Neuronal stem cell (in vitro differentiated cells): ENCODE data around the gene MEGF11.

Source experiments
- DNase-seq: peaks from one replicate; pipeline ENCODE4 v3.0.0-alpha.2; 2013; ENCODE audit warnings: low spot score
- H2AFZ ChIP-seq: one replicate; pipeline ENCODE4 v1.6.1; 2013; ENCODE audit warnings: mild to moderate bottlenecking, low read length, inconsistent platforms
- H2AK5ac ChIP-seq: 2 replicates; pipeline ENCODE4 v1.6.1; 2013; ENCODE audit warnings: low read depth, mild to moderate bottlenecking, inconsistent platforms, low read length, moderate library complexity, mixed read lengths
- H2BK120ac ChIP-seq: 2 replicates; pipeline ENCODE4 v1.6.1; 2013; ENCODE audit warnings: low read depth, mild to moderate bottlenecking, inconsistent platforms, low read length, moderate library complexity, mixed read lengths
- H2BK12ac ChIP-seq: one replicate; pipeline ENCODE4 v1.6.1; 2013; ENCODE audit warnings: low read length, inconsistent platforms
- H2BK15ac ChIP-seq: 2 replicates; pipeline ENCODE4 v1.6.1; 2013; ENCODE audit warnings: mild to moderate bottlenecking, low read length, inconsistent platforms, mixed read lengths
- H2BK5ac ChIP-seq: one replicate; pipeline ENCODE4 v1.6.1; 2013; ENCODE audit warnings: inconsistent platforms, mild to moderate bottlenecking, low read length, moderate library complexity
- H3K14ac ChIP-seq: one replicate; pipeline ENCODE4 v1.6.1; 2013; ENCODE audit warnings: low read length, inconsistent platforms
- H3K18ac ChIP-seq: 2 replicates; pipeline ENCODE4 v1.6.1; 2013; ENCODE audit warnings: low read length, inconsistent platforms
- H3K23ac ChIP-seq: 2 replicates; pipeline ENCODE4 v1.6.1; 2013; ENCODE audit warnings: low read depth, mild to moderate bottlenecking, mixed read lengths, low read length, inconsistent platforms; ENCODE audit not compliant: poor library complexity
- H3K27ac ChIP-seq: replicated peaks from 3 replicates; pipeline ENCODE4 v1.5.1; 2013; ENCODE audit warnings: low read length, inconsistent platforms
- H3K27me3 ChIP-seq, 3 experiments: 2 replicates each; pipeline ENCODE4 v1.6.1; 2013; ENCODE audit warnings: low read length in 3 of 3, mild to moderate bottlenecking in 2 of 3, inconsistent platforms in 1 of 3, low read depth in 1 of 3, mixed read lengths in 1 of 3, moderate library complexity in 1 of 3; ENCODE audit not compliant: control insufficient read depth in 3 of 3, insufficient read depth in 3 of 3
- H3K36me3 ChIP-seq, 2 donors: replicated peaks in 1 of 2; 2 replicates each; pipeline ENCODE4 v1.6.1; 2013; ENCODE audit warnings: low read length in 2 of 2; ENCODE audit not compliant: control insufficient read depth in 2 of 2, insufficient read depth in 2 of 2
- H3K4ac ChIP-seq: 2 replicates; pipeline ENCODE4 v1.6.1; 2013; ENCODE audit warnings: inconsistent platforms, mild to moderate bottlenecking, low read length, moderate library complexity
- H3K4me1 ChIP-seq, 2 donors: 1 replicate in 1 of 2; 2 replicates in 1 of 2; pipeline ENCODE4 v1.6.1; 2013; ENCODE audit warnings: low read length in 2 of 2, low read depth in 1 of 2; ENCODE audit not compliant: control insufficient read depth in 2 of 2, insufficient read depth in 1 of 2
- H3K4me2 ChIP-seq: one replicate; pipeline ENCODE4 v1.6.1; 2013; ENCODE audit warnings: mild to moderate bottlenecking, low read length, inconsistent platforms; ENCODE audit not compliant: insufficient read depth, poor library complexity, severe bottlenecking
- H3K4me3 ChIP-seq, 2 donors: 2 replicates each; pipeline ENCODE4 v1.5.1; 2013; ENCODE audit warnings: low read length in 2 of 2, mild to moderate bottlenecking in 2 of 2, inconsistent platforms in 1 of 2, moderate library complexity in 1 of 2
- H3K79me1 ChIP-seq: one replicate; pipeline ENCODE4 v1.6.1; 2013; ENCODE audit warnings: low read depth, mild to moderate bottlenecking, inconsistent platforms, low read length, moderate library complexity
- H3K9ac ChIP-seq: one replicate; pipeline ENCODE4 v1.6.1; 2013; ENCODE audit warnings: mild to moderate bottlenecking, low read depth, low read length, inconsistent platforms; ENCODE audit not compliant: poor library complexity
- H3K9me3 ChIP-seq, 2 donors: replicated peaks in 1 of 2; 2 replicates each; pipeline versions ENCODE3 to v1.6.1; 2013; ENCODE audit warnings: low read length in 2 of 2, mild to moderate bottlenecking in 2 of 2, inconsistent platforms in 1 of 2, low read depth in 1 of 2, mixed read lengths in 1 of 2, moderate library complexity in 1 of 2; ENCODE audit not compliant: control insufficient read depth in 2 of 2, insufficient read depth in 1 of 2
- H4K8ac ChIP-seq: one replicate; pipeline ENCODE4 v1.6.1; 2013; ENCODE audit warnings: low read depth, mild to moderate bottlenecking, inconsistent platforms, low read length, moderate library complexity
- H4K91ac ChIP-seq: one replicate; pipeline ENCODE4 v1.6.1; 2013; ENCODE audit warnings: low read length, low read depth, mild to moderate bottlenecking, inconsistent platforms; ENCODE audit not compliant: poor library complexity
- WGBS, 2 donors: extraction: QIAGEN DNeasy Blood & Tissue Kit; methylation state at CpG; one replicate each; pipeline ENCODE4 v1.1.7; 2013; ENCODE audit warnings: missing lambda C conversion rate in 2 of 2, mixed read lengths in 1 of 2; ENCODE audit not compliant: insufficient read length in 2 of 2, insufficient replicate concordance in 1 of 2; ENCODE audit errors: extremely low coverage in 2 of 2; 5-methylcytosine and 5-hydroxymethylcytosine counted together

The MEGF11 gene

DNA sequence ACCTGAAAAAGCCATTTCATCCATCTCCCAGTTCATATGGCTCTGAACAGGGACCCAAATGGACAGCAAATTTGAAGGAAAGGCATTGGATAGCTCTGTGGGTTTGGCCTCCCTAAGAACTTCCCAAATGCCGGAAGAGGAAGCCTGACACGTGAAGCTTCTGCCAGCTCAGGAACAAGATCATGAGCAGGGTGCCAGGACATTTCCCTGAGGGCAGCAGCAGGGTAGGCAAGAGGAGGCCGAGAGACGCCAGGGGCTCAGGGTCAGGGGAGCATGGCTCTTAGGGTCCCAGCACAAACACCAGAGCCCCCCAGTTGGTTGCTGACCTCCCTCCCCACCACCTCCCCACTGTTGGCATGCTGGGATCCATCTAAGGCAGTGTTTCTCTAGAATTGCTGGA is 187.5 kb downstream of the MEGF11 start:
- Histone ChIP-seq H3K27me3 (peaks cover 0 to 7% (median 0%) of the 10 kb centered on the region in 3 experiments), H2AFZ (no peak overlapping the region), H3K23ac (no peak overlapping the region), H2AK5ac (peak overlapping the region; percentile 72), H2BK15ac (peak overlapping the region; percentile 5), H3K27ac (no peak overlapping the region), H3K4me2 (no peak overlapping the region), H3K4me3 (no peak overlapping the region), H3K4ac (no peak overlapping the region), H3K79me1 (no peaks in the 10 kb centered on the region), H2BK12ac (peak overlapping the region; percentile 63), H3K4me1 (peaks cover 0 to 5% of the 10 kb centered on the region in 2 donors), H2BK5ac (no peak overlapping the region), H3K14ac (no peak overlapping the region), H3K9ac (peak overlapping the region; percentile 13), H4K91ac (no peak overlapping the region), H2BK120ac (peak overlapping the region; percentile 12), H3K36me3 (no peaks in the 10 kb centered on the region), H3K9me3 (no peaks in the 10 kb centered on the region), H3K18ac (no peak overlapping the region), H4K8ac (peak overlapping the region; percentile 95)
- DNase-seq = no peak
- no CpG with 5 or more reads among the region's 4 CpGs for WGBS, 2 donors

DNA sequence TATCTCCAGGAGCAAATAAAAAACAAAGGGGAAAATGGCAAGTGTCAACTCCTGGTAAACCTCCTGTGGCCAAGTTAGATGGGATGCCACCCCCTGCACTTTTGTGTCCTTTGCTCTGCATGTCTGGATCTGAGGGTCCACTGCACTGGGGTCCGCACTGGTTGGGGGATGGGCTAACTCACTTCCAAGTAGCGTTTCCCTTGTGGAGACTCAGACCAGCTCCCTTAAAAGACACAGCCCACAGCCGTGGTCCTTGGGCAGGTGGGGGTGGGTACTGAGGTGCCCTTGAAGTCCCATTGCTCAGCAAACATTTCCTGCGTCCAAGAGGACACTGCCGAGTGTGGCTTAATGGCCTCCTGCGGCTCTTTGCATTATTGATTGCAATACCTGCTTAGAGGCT is 188.2 kb downstream of the MEGF11 start:
- H3K9ac ChIP-seq = no peak overlapping the region
- no peak overlapping the region for H3K4me2 ChIP-seq
- no peak overlapping the region for H3K4me3 ChIP-seq
- no CpG with 5 or more reads among the region's 6 CpGs for WGBS, 2 donors
- H3K14ac ChIP-seq = no peak overlapping the region
- no peak overlapping the region for H3K27ac ChIP-seq
- no peak overlapping the region for H4K91ac ChIP-seq
- H2BK12ac ChIP-seq = no peak overlapping the region
- H3K18ac ChIP-seq = peak overlapping the region; percentile 65
- H3K4me1 ChIP-seq = peaks cover 0 to 5% of the 10 kb centered on the region in 2 donors
- H3K36me3 ChIP-seq = no peaks in the 10 kb centered on the region
- no peaks in the 10 kb centered on the region for H3K9me3 ChIP-seq
- no peak overlapping the region for H2AFZ ChIP-seq
- no peak overlapping the region for H3K23ac ChIP-seq
- H3K4ac ChIP-seq = no peak overlapping the region
- H2BK120ac ChIP-seq = no peak overlapping the region
- no peaks in the 10 kb centered on the region for H3K79me1 ChIP-seq
- peaks cover 0 to 14% (median 0%) of the 10 kb centered on the region in 3 experiments for H3K27me3 ChIP-seq
- no peak overlapping the region for H2BK5ac ChIP-seq
- DNase-seq = no peak
- H4K8ac ChIP-seq = no peak overlapping the region
- no peak overlapping the region for H2BK15ac ChIP-seq
- no peak overlapping the region for H2AK5ac ChIP-seq

DNA sequence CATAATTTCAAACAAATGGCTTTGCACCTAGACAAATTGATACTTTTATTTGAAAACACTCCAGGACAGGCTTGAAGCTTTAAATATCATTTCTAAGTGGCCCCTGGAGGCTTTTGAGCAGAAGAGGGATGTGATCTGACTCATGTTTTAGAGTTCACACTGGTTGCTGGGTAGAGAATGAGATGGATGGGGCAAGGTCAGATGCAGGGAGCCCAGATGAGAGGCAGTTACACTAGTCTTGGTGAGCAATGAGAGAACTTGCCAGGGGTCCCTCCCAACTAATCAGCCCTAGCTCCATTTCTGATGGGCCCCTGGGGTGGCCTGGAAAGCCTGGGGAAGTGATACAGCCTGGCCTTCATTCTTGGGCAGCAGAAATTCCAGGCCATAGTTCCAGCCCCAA is 190.4 kb downstream of the MEGF11 start:
- Histone ChIP-seq H3K14ac (no peak overlapping the region), H3K27me3 (peaks cover 0 to 24% (median 0%) of the 10 kb centered on the region in 3 experiments), H2BK120ac (no peak overlapping the region), H3K79me1 (no peaks in the 10 kb centered on the region), H2BK15ac (no peak overlapping the region), H3K36me3 (no peaks in the 10 kb centered on the region), H4K91ac (no peak overlapping the region), H2AK5ac (no peak overlapping the region), H3K23ac (no peak overlapping the region), H2BK12ac (no peak overlapping the region), H3K4me3 (no peak overlapping the region), H3K4me1 (peaks cover 0 to 4% of the 10 kb centered on the region in 2 donors), H3K27ac (no peak overlapping the region), H3K4ac (no peak overlapping the region), H4K8ac (no peak overlapping the region), H3K18ac (peak overlapping the region; percentile 20), H2AFZ (no peak overlapping the region), H3K9ac (no peak overlapping the region), H2BK5ac (no peak overlapping the region), H3K4me2 (no peak overlapping the region), H3K9me3 (no peaks in the 10 kb centered on the region)
- no peak for DNase-seq

- Histone ChIP-seq H2BK5ac (no peak overlapping the region), H3K36me3 (no peaks in the 10 kb centered on the region), H3K27ac (no peak overlapping the region), H3K79me1 (no peaks in the 10 kb centered on the region), H3K18ac (no peak overlapping the region), H2BK12ac (no peak overlapping the region), H3K4me1 (peaks cover 0 to 8% of the 10 kb centered on the region in 2 donors), H3K9me3 (no peaks in the 10 kb centered on the region), H3K4ac (no peak overlapping the region), H3K23ac (no peak overlapping the region), H3K14ac (no peak overlapping the region), H3K9ac (no peak overlapping the region), H2AFZ (no peak overlapping the region), H3K4me3 (no peak overlapping the region), H3K4me2 (no peak overlapping the region), H2BK120ac (no peak overlapping the region), H3K27me3 (peaks cover 0 to 48% (median 0%) of the 10 kb centered on the region in 3 experiments), H4K8ac (no peak overlapping the region), H2BK15ac (no peak overlapping the region), H2AK5ac (no peak overlapping the region), H4K91ac (no peak overlapping the region)
- no peak for DNase-seq
- no CpG with 5 or more reads among the region's 7 CpGs for WGBS, 2 donors
These were observed 196.5 kb downstream of the MEGF11 start for GRCh38 chr15:66057089-66057488.
